RCC 7860 (cell line): ENCODE data around the gene PRTG.
"Not testable (repeated sequence)": the region's sequence is repeated elsewhere in the genome, so short reads cannot be mapped to it uniquely, and the experiment has no call there.

Source experiments
- DNase-seq: peaks from one replicate; pipeline ENCODE4 v3.0.0-alpha.2; 2015; ENCODE audit warnings: low spot score
- FAIRE-seq: peaks from 2 replicates; lab custom pipeline; 2012; peaks lifted over from hg19 to GRCh38; lab: Jason Lieb, UNC

PRTG gene

GRCh38 chr15:55638764-55639163, 104.2 kb downstream of the PRTG start:
- DNase-seq (no peak), FAIRE-seq (no peak)

- FAIRE-seq (no peak), DNase-seq (no peak)
Observed at GRCh38 chr15:55637086-55637485, 105.9 kb downstream of the PRTG start.

GRCh38 chr15:55633731-55634130, 109.2 kb downstream of the PRTG start:
- FAIRE-seq (no peak), DNase-seq (no peak)

- FAIRE-seq (no peak), DNase-seq (no peak)
Observed at GRCh38 chr15:55632434-55632833, 110.5 kb downstream of the PRTG start.

GRCh38 chr15:55630858-55631257, 112.1 kb downstream of the PRTG start:
- DNase-seq (no peak), FAIRE-seq (no peak)

- DNase-seq (no peak), FAIRE-seq (no peak)
Observed at GRCh38 chr15:55628369-55628730, 114.6 kb downstream of the PRTG start.

GRCh38 chr15:55627730-55628368, 115.1 kb downstream of the PRTG start:
- FAIRE-seq (peak; percentile 91), DNase-seq (peak; percentile 74)

GRCh38 chr15:55619783-55620182, 123.2 kb downstream of the PRTG start:
- FAIRE-seq: no peak
- DNase-seq: no peak

GRCh38 chr15:55618387-55618786, 124.6 kb downstream of the PRTG start:
- FAIRE-seq: no peak

GRCh38 chr15:55615445-55615844, 127.5 kb downstream of the PRTG start:
- no peak for FAIRE-seq
- no peak for DNase-seq

More at GRCh38 chr15:55618387-55618786, 124.6 kb downstream of the PRTG start:
- DNase-seq: no peak

- no peak for FAIRE-seq
- DNase-seq: no peak
Observed at GRCh38 chr15:55613727-55614126, 129.2 kb downstream of the PRTG start.

- no peak for DNase-seq
- FAIRE-seq: no peak
Observed at GRCh38 chr15:55606214-55606613, 136.7 kb downstream of the PRTG start.

GRCh38 chr15:55601374-55601773, 141.6 kb downstream of the PRTG start:
- no peak for FAIRE-seq
- DNase-seq: no peak

GRCh38 chr15:55599439-55599838, 143.5 kb downstream of the PRTG start:
- FAIRE-seq (no peak), DNase-seq (no peak)

- not testable (repeated sequence) for FAIRE-seq, DNase-seq
Observed at GRCh38 chr15:55593019-55593418, 149.9 kb downstream of the PRTG start.

GRCh38 chr15:55590788-55591187, 152.2 kb downstream of the PRTG start:
- no peak for DNase-seq
- no peak for FAIRE-seq

- DNase-seq (no peak), FAIRE-seq (no peak)
Observed at GRCh38 chr15:55589287-55589686, 153.7 kb downstream of the PRTG start.

- DNase-seq: no peak
- FAIRE-seq: no peak
Observed at GRCh38 chr15:55588815-55589115, 154.2 kb downstream of the PRTG start.

- DNase-seq (no peak), FAIRE-seq (no peak)
Observed at GRCh38 chr15:55588070-55588814, 154.7 kb downstream of the PRTG start, which contains the start of gene PYGO1. PYGO1 (minus strand) TSS chr15:55588345; CDS start chr15:55587883, 462 bp downstream.

- DNase-seq (no peak), FAIRE-seq (no peak)
Observed at GRCh38 chr15:55587321-55588069, 155.5 kb downstream of the PRTG start.

- no peak for DNase-seq
- no peak for FAIRE-seq
Observed at GRCh38 chr15:55586808-55587207, 156.1 kb downstream of the PRTG start.

GRCh38 chr15:55576943-55577342, 166.0 kb downstream of the PRTG start:
- DNase-seq (no peak), FAIRE-seq (no peak)
